ENCODE data around the gene CREB3L2.

The CREB3L2 gene

GRCh38 chr7:137870684-137871083 is 131.2 kb downstream of the CREB3L2 start:
- no peak for DNase-seq (ENCODE audit: low spot score)

DNA sequence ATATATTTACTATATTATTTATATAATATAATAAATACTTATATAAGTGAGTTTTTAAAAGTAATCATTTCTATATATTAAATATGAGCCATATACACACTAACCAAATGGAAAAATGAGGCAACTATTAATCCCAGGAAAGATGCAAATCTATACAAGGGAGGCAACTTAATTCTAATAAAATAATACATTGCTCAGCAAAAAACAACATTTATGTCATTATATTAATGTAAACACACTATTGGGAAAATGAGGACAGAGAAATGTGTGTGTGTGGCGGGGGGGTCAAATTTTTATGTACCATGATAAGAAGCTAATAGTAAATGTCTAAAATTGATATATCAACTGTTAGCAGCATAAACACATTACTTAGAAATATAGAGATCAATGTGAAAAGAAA is 131.8 kb downstream of the CREB3L2 start:
- no peak for DNase-seq (ENCODE audit: low spot score)

GRCh38 chr7:137869260-137869659 is 132.6 kb downstream of the CREB3L2 start:
- DNase-seq (ENCODE audit: low spot score): no peak

DNA sequence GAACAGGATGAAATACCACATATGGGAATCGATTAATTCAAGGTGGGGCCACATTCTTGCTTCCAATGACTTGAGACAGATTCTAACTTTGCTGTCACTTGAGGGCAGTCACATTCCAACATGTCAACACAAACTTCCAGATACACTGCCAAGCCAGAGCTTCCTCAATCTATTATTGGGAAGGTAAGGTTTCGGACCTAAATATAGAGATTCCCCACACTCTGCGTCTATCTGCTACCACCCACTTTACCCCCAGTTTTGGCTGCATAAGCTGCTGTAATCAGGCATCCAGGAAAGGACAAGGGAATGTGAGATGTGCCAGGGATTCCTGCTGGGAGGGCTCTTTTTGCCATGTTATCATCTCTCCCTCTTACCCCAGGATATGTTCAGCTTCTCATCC is 134.6 kb downstream of the CREB3L2 start:
- no peak for DNase-seq (ENCODE audit: low spot score)

DNA sequence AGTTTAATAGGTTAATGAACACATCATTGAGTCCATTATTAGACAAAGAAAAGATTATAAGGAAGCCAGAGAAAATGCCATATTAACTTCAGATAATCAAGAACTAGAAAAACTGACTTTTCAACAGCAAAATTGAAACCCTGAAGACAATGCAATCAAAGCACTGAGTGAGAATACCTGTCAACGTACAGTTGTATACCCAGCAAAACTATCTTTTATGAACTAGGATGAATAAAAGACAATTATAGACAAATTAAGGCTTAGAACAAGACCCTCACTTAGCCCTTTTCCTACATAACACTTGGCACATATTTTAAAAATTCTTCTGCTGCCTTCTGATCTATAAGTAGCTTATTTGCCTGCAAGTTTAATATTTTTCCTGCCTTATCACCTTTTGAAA is 136.1 kb downstream of the CREB3L2 start:
- no peak for DNase-seq (ENCODE audit: low spot score)

GRCh38 chr7:137862964-137863363 is 138.9 kb downstream of the CREB3L2 start:
- no peak for DNase-seq (ENCODE audit: low spot score)

DNA sequence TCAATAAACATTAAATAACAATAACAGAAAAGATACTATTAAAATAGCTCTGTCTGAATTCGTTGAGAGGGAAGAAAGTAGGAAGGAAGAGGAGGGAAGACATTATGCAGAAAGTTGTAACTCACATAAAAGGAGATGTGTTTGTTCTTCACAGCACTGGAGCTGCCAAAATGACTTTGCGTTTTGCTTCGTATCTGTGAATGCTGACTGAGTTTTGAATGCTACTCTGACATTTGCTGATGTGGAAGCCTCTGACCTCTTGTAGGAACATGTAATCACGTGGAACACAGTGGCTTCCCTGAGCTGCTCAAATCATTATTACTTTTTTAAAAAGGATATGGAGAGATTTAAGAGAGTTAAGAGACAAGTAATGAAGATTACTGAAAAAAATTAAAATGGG is 139.5 kb downstream of the CREB3L2 start:
- DNase-seq (ENCODE audit: low spot score): no peak

DNA sequence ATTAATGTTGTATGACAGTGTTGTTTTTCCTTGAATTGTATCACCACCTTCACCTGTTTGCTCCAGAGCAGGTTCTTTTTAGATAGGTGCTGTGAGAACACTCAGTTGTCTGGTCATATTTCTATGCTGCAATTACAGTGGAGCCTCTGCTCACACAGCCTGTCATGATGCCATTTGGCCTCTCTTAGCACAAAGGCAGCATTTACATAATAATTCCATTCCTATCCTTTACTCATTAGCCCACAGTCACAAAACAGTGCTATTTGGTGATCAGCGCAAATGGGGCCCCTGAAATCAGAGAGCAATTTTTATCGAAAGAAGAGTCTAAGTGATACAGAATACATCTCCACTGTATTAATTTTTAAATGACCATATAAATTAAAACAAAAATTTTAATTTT is 141.3 kb downstream of the CREB3L2 start:
- DNase-seq (ENCODE audit: low spot score): no peak

DNA sequence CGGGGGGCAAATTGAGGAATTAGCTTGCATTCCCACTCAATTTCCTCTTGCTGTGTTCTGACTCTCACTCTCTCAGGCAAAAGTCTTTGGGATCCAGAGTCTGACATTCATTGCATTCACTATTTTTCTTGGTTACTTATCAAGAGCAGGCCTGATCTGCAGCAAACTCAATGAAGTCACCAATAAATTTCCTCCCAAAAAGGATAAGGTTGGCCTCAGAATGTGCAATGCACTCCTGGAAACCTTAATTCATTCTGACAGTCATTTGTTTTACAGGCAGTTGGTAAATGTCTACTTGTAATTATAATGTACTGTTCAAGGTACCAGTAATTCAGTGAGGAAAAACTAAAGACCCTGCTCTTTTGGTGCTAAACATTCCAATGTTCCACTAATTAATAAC is 148.8 kb downstream of the CREB3L2 start:
- DNase-seq (ENCODE audit: low spot score): no peak

DNA sequence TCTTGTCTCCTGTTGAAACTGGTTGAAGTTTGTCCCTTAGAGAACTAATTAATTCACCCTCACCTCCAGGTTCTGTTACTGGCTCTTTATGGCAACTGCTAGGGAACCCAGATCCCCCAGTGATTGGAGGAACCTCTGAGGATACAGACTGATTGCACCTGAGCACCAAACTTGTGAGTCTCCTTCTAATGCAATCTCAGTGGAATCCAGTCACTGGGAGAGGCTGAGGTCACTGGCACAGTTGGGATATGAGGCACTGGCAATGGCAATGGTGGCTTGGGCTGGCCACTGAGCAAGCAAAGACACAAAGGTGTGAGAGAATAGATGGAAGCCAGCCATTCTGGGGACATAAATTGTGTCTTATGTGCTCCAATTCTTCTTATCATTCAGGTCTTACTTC is 149.8 kb downstream of the CREB3L2 start:
- DNase-seq (ENCODE audit: low spot score): no peak

DNA sequence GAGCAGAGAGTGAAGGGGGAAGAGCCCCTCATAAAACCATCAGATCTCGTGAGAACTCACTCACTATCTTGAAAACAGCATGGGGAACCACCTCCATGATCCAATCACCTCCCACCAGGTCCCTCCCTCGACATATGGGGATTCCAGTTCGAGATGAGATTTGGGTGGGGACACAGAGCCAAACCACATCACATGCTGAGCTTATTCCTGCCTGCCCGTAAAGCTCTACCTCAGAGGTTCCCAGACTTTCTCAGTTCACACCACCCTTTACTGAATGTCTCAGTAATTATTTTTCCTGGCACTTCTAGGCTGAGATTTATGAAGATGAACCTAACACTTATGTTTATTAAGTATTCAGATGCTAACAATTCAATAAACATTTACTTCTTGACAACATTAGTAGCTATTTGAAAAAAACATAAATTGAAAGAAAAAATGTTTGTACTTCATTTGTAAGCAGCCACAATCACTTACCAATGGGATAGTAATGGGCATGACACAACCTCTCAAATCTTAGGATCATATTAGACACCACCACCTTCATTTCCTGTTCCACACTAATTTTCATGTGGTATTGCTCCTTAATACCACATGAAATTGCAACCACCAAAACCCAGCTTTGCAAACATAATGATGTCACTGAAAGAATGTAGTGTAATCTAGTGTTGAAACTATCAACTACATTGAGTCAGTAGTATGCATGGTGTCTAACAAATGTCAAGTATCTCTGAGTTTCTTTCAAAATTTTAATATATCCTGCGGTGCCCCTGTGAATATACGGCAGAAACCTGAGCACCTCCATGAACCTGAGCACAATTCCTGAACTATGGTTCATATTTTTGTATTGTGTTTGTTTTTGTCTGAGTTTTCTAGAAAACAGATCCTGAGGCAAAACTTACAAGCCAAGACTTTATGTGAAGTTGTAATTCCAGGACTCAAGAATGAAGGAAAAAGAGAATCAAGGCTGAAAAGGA is 150.6 kb downstream of the CREB3L2 start:
- no peak for DNase-seq (ENCODE audit: low spot score)

GRCh38 chr7:137850571-137850970 is 151.3 kb downstream of the CREB3L2 start:
- no peak for DNase-seq (ENCODE audit: low spot score)

GRCh38 chr7:137848095-137848494 is 153.8 kb downstream of the CREB3L2 start:
- DNase-seq (ENCODE audit: low spot score): no peak

DNA sequence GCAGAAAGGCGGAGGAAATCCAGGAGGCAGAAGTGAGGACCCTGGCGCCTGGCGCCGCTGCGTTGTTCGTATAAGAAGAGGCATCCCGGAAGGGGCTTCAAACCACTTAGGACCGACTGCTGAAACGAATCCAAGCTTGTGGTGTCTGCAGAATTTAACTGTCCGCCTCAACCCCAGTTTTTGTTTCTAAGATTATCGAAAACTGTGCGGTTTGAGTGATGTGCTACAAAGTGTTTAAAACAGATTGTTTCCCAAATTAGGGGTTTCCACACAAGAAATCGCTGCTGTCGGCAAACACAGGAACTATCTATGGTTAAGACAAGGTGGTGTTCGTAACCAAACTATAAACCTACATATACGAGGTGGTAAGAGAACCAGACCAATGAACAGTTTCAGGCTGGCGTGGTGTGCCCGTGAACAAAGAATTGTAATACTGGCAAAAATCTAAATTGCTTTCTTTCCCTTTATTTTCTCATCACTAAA is 154.3 kb downstream of the CREB3L2 start:
- DNase-seq (ENCODE audit: low spot score): no peak

DNA sequence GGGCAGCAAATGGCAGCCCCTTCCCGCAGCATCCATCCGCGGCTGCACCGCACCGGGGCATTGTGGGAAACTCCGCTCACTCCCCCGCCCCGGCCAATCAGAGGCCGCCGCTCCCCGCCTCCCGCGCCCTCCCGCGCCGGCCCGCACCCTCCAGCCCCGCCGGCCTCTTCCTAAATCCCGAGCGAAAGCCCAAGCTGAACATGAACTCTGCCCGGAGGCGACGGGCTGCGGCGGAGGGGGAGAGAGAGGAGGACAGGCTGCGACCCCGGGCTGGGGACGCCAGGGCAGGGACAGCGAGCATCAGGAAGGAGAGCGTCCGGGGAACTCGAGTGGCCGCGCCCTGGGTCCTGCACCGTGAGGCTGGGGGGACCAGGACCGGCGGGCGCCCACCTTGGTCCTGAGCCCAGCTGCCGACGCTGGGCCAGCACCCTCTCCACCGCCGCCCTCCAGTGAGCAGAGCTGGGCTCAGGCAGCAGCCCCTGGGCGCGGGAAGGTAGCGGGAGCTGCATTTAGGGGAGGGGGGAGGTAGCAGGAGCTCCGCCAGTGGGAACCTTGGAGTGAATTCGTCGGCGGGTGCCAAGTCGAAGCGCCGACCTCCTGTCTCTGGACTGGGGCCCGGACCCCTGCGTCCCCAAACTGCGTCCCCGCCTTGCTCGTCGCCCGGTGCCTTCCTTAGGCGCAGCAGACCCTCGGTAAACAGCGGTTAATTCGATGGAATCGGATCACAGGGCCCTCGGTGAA is 154.9 kb downstream of the CREB3L2 start, which contains the start of gene DGKI:
DGKI (minus strand) TSS at position 148 of the 741 bp plus-strand sequence.
- DNase-seq (ENCODE audit: low spot score): no peak

GRCh38 chr7:137846549-137846826 is 155.4 kb downstream of the CREB3L2 start:
- no peak for DNase-seq (ENCODE audit: low spot score)

DNA sequence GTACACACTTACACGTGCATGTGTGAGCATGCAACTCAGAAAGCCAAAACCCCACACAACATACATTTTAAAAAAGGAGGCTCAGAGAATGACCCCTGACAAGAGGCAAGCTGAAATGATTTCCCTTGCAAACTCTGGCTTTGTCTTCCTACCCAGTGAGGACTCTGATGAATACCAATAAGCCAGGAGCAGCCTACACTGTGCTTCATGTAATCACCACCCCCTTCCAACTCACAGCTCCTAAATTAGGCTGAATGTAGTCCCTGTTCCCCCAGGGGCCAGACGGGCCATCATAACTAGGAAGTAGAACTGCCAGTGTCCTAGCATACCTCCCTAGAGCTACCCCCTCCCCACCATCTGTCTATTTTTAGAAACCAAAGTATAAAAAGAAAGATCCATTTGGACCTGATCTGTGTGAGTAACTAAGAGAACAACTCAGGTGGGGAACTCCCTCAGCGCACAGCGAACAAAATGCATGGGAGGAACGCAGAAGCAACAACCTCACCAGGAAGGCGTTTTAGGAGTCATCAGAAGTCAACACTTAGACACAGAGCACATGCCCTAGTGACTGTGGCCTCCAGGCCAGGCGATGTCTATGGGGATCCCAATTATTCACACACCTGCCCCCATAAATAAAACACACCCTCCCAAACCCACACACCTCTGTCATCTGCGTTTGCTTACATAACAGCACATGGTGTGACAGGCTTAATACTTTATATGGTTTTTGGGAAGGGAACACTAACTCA is 157.0 kb downstream of the CREB3L2 start:
- no peak for DNase-seq (ENCODE audit: low spot score)

GRCh38 chr7:137839903-137840779 is 161.7 kb downstream of the CREB3L2 start:
- DNase-seq (ENCODE audit: low spot score): no peak

GRCh38 chr7:137838706-137839315 is 163.1 kb downstream of the CREB3L2 start:
- DNase-seq (ENCODE audit: low spot score): no peak

GRCh38 chr7:137836541-137836940 is 165.3 kb downstream of the CREB3L2 start:
- no peak for DNase-seq (ENCODE audit: low spot score)

DNA sequence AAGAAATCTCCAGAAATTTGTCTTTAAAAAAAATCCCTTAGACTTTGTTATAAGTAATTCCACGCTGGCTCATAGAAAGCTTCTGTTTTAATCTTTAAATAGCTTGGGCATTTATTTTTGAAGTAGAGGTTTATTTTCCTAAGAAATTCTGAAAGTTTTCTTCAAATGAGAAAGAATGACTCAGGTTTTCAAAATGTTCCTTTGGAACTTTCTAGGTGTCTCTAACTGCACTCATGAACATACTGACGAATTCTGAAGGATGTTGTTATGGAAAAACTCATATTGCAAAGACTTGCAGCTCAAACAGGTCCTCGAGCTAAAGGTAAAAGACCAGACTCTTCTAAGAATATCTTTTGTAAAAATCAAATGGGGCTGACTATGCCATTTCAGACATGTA is 165.8 kb downstream of the CREB3L2 start:
- DNase-seq (ENCODE audit: low spot score): no peak

Measured in CD4-positive, alpha-beta T cell treated with Interleukin-15 for 4 hours (primary cell).